ENCODE data around the gene LRRFIP1.
"Not testable (repeated sequence)": the region's sequence is repeated elsewhere in the genome, so short reads cannot be mapped to it uniquely, and the experiment has no call there.

The LRRFIP1 gene

DNA sequence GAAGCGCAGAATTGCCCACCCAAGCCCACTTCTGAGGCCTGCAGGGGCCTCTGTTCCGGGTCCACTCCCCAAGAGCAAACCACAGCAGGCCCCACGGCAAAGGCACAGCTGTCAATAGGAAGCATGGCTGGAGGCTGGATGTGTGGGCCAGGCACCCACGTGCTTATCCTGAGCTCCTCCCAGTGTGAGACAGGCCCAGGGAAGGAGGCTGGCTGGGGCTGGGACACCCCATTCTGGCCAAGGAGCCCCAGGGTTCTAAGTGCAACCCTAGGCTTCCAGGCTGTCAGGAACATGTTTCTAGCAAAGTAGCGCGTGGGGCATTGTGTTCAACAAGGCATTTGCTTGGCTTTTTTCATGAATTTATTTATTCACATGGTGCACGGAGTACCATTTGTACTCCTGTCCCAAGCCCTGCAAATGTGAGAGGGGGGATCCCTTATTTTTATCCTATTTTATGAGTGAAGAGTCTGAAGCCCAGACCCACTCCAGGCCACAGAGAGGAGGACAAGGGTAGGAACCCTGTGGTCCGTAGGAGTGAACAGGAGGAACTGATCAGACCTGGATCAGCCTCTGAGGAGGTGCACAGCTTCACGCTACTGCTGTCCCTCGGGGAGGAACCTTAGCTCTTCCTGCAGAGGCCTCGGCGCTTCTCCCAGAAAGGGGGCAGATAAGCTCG is 30.7 kb upstream of the LRRFIP1 start:
- no peak for FAIRE-seq
- no peak for DNase-seq (ENCODE audit: insufficient read length, low spot score)

DNA sequence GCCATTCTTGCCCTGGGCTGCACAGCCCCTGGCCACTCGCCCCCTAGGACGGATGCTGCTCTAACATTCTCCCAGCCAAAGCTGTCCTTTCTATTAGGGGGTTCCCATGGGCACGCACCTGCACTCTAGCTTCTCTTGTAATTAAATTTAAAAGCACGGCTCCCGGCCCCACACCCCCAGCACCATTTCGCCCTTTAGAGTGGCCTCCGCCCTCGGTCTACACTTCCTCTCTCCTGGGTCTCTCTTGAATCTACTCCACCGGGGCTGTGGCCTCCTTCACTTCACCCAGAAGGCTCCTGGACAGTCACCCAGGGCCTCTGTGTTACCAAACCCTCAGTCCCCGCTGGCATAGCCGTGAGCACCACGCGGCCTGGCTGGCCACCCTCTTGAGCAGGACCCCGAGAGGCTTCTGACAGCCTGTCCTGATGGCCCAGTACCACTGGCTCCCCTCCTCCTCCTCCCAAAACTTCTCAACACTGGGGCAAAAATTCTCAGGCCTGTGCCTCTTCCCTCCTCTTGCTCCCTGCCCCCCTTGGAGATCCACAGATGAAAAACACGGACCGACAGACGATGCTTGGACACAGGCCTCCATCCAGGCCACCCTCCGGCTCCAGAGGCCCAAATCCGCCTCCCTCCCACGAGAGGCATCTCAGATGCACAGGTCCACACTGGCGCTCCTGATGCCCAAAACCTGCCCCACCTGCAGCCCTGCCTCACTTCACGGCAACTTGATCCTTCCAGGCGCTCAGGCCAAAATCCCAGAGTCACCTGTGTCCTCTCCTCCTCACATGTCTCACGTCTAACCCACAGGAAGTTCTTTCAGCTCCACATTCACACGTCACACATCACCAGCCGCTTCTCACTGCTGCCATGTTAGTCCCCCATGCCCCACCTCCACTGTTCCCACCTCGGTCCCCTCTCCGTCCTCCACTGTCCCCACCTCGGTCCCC is 29.9 kb upstream of the LRRFIP1 start:
- no peak for DNase-seq (ENCODE audit: insufficient read length, low spot score)
- no peak for FAIRE-seq

DNA sequence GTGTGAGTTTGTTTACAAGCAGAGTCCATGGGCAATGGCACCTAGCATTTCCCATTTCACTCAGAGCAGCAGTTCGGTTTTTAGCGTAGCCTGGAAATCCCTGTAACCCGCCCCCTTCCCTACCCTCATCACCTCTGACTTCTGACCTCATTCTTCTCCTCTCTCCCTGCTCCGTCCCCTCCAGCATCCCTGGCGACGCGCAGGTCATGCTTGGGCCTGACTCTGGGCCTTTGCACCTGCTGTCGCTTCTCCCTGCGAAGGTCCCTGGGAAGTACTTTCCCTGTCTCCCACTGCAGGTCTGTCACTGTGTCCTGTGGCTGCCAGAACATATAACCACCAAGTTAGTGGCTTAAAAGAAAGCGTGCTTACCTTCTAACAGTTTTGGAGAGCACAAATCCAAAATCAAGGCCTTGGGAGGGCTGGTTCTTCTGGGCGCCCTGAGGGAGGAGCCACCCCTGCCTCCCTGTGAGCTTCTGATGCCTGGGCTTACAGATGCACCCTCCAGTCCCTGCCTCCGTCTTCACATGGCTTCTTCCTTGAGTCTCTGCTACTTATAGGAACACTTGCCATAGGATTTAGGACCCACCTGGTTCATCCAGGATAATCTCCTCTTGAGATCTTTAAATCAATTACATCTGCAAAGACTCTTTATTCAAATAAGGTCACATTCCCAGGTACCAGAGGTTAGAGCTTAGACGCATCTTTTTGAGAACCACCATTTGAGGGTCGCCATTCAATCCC is 28.7 kb upstream of the LRRFIP1 start:
- DNase-seq (ENCODE audit: insufficient read length, low spot score) = no peak
- no peak for FAIRE-seq

DNA sequence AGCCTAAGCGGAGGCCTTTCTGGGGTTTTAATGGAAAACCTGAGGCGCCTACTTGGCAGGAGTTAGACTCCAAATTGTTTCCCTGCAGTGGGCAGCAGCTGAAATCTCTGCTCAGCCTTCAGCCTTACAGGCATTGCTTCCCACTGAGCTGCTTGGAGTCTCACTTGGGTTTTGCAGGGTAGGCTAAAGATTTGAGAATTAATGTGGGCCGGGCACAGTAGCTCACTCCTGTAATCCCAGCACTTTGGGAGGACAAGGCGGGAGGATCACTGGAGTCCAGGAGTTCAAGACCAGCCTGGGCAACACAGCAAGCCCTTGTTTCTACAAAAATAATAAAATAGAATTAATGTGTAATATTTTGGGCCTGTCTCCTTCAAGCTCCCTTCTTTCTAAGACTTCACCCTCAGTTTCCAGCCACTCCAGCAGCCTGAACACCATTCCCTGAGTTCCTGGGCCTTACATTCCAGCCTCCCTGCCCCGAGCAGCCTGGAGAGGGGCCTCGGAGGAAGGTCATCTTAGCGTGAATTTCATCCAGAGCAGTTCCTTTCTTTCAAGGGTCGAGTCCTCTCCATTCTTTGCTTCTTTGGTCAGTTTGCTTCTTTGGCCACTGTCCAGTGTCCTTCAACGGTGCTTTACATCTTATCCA is 27.8 kb upstream of the LRRFIP1 start:
- DNase-seq (ENCODE audit: insufficient read length, low spot score) (no peak), FAIRE-seq (no peak)

DNA sequence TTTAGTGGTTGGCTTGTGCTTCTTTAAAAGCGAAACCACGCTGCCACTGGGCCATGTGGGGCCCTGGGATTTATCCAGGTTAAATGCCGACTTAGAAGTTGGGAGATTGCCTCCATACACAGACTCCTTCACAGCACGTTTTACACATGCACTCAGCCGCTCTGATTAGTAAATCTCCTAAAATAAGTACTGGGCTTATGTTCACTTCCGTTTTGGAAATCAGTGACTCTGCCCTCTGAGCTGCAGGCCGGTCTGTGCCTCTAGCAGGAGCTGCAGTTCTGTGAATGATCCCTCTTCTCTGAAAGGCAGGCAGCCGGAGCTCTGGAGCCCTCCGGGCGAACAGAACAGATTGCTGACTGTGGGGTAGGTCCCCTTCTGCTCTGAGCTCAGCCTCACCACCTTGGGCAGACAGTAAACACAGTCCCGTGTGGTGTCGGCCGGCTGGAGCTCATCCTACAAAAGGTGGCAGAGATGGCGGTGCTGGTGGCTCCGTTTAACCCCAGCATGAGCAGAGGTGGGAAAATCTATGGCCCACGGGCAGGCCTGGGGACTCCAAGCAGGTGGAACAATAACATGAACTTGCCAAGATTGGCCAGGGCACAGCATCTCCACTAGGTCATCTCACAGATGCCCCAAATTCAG is 27.1 kb upstream of the LRRFIP1 start:
- DNase-seq (ENCODE audit: insufficient read length, low spot score) (no peak), FAIRE-seq (no peak)

DNA sequence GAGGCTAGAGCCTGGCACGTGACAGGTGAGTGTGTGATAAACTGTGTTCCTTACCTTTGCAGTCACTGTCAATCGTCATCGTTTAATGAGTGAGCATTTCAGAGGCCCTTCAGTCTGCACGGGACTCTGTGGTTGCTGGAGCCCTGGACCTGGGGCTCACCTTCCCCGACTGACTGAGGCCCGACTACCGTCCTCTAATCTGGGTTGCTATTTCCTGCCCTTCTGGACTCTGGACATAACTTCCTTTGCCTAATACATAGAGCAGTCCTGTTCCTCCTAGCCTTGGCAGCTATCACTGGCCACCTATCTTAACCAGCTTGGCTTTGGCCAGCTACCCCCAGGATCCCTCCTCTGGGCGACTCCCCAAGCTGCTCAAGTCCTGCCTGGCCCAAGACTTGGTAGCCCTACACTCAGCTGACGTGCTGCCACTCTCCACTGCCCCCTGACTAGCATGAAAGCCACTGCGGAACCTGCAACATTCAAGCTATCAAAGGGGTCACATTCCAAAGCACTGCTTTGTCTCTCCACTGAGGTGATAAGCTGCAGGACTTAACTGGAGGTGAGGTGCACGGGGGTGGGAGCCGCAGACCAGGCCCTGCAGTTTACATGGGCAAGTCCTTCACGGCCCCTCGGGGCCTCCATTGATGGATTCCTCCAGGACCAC is 25.8 kb upstream of the LRRFIP1 start:
- no peak for DNase-seq (ENCODE audit: insufficient read length, low spot score)

DNA sequence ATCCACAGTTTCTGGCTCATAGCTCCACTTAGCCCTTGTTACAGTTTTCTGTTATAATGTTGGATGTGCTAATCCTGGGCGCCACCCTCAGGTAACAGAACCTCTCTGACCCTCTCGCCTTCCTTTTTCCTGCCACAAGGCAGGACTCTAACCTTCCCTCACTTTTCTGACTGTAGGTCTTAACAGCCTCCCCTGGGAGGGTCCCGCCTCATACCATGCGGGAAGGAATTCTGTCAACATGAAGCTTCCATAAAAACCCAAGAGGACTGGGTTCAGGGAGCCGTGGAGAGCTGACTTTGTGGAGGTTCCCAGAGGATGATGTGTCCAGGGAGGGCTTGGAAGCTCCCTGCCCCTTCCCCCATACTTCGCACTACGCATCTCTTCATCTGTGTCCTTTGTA is 25.0 kb upstream of the LRRFIP1 start:
- no peak for DNase-seq (ENCODE audit: insufficient read length, low spot score)
- FAIRE-seq = no peak

More for the DNA sequence above, 25.8 kb upstream of the LRRFIP1 start:
- FAIRE-seq = no peak

DNA sequence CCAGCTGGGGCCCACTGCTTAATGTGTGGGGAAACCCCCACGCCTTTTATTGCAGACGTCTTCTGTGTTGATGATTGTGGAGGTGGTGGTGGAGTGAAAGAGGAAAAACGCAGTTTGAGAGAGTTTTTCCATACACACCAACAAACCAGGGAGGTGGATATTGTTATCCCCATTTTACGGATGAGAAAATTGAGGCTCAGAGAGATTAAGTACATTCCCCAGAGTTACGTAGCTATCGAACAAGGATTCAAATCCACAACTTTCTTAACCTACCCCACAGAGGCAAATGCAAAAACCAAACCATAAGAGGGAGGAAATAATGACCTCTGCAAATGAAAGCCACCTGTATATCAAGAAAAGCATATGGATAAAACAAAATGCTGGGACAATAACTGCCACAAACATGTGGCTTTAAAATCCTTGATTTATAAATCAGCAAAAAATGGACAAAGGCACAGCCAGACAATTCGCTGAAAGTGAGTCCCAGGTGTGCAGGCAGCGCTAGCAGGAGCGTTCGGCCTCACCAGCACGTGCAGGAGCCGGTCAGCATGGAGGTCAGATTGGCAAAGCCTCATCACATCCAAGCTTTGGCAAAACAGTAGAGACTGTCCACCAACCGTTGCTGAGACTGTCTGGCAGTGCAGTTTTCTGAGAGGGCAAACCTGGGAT is 24.2 kb upstream of the LRRFIP1 start:
- DNase-seq (ENCODE audit: insufficient read length, low spot score) (no peak), FAIRE-seq (no peak)

DNA sequence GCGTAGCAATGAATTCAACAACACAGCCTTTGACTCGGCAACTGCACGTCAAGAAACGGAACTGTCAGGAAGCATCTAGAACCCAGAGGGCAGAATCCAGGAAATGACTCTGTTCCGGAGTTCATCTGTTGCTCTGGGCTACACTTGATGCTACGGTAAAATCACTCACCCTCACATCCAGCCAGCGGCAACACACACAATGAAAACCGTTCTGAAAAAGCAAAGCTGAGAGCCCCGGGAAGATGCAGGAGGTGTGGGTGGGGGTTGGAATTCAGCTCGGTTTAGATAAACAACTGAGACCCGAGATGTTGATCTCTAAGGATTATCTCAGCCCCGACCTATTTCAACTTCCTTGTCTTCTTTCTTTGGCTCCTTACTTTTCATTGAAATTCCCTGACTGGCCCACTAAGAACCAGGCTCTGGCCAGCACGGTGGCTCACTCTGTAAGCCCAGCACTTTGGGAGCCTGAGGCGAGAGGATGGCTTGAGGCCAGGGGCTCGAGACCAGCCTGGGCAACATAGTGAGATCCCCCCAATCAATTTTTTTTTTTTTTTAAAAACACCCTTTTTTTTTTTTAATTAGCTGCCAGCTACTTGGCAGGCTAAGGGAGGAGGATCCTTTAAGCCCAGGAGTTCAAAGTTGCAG is 23.5 kb upstream of the LRRFIP1 start:
- peak; percentile 62 for DNase-seq (ENCODE audit: insufficient read length, low spot score)
- no peak for FAIRE-seq

DNA sequence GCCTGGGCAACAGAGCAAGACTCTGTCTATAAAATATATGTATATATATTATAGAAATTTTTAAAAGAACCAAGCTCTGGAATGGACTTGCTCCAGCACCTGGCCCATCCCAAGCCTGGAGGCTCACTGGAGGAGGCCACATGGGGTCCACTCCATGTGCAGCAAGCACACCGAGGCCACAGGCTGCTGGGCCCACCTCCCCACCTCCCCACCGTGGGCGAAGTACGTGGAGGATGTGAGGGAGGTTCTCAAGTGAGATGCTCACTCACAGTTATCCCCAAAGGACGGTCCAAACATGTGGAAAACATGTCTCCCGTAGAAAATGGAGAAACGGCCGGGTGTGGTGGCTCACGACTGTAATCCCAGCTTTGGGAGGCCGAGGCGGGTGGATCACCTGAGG is 23.0 kb upstream of the LRRFIP1 start:
- FAIRE-seq = no peak
- no peak for DNase-seq (ENCODE audit: insufficient read length, low spot score)

DNA sequence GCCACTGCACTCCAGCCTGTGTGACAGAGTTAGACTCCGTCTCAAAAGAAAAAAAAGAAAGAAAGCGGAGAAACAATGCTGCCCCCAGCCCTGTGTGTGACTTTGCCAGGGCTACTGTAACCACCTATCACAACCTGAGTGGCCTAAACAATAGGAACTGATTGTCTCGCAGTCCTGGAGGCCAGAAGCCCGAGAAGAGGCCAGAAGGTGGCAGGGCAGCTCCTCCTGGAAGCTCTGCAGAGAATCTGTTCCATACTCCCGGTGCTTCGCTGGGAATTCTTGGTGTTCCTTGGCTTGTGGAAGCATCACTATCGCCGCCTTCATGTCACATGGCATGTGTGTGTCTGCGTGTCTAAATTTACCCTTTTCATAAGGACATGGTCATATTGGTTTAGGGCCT is 22.4 kb upstream of the LRRFIP1 start:
- DNase-seq (ENCODE audit: insufficient read length, low spot score) (no peak), FAIRE-seq (no peak)

DNA sequence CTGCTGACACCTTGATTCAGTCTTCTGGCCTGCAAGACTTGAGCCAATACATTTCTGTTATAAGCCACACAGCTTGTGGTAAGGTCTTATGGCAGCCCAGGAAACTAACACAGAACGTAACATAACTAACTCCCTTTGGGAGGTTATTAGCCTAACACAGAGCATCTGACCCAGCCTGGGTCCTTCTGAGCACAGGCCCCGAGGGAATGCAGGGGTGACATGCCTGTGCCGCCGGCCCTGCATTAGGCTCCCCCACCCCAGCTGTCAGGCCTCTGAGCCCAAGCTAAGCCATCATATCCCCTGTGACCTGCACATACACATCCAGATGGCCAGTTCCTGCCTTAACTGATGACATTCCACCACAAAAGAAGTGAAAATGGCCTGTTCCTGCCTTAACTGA is 20.9 kb upstream of the LRRFIP1 start:
- not testable (repeated sequence) for FAIRE-seq; DNase-seq (ENCODE audit: insufficient read length, low spot score)

DNA sequence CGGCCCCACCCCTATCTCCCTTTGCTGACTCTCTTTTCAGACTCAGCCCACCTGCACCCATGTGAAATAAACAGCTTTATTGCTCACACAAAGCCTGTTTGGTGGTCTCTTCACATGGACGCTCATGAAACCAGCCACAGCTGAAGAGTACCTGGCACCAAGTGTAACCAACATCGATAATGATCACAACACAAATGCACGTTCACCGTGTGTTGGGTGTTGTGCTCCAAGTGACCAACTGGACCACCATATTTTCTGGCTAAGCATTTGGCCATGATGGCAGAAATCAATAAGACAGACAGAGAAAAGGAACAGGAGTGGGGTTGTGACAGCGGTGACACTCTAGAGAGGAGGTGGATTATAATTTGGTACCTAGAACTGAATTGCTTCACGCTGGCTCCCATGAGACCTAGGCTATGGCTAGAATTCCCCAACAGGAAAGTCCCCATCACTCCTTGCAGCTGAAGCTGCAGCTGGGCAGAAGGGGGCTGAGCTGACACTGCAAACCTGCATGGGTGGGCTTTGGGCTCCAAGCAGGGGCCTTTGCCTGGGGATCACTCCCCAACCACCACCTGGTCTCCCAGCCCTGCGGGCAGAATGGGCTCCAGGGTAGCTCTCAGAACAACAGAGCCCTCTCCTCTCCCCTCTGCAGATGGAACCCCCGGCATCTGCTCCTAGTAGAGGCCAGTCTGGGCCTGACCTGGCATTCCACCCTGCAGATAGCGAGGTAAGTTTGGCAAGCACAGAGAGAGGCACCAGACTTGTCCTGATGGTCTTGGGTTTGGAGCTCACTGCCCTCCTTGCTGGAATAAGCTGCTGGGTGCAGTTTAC is 14.6 kb upstream of the LRRFIP1 start:
- no peak for DNase-seq (ENCODE audit: insufficient read length, low spot score)
- no peak for FAIRE-seq

DNA sequence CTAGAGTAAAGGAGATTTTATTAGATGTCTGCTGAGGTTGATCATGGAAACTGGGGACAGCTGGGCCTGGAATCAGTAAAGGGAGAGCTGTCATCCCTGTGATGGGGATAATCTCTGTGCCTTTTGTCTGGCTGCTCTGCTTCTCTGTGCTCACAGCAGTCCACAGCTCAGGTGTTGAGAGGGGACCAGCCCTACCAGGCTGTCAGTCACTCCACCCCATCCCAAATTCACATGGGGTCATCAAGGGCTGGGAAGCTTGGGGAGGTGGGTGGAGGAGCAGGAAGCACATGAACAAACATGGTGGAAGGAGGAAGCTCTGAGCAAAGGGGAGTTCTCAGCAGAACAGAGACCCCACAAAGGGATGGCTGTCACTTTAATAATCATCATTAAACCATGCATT is 13.7 kb upstream of the LRRFIP1 start:
- no peak for FAIRE-seq
- DNase-seq (ENCODE audit: insufficient read length, low spot score) = no peak

DNA sequence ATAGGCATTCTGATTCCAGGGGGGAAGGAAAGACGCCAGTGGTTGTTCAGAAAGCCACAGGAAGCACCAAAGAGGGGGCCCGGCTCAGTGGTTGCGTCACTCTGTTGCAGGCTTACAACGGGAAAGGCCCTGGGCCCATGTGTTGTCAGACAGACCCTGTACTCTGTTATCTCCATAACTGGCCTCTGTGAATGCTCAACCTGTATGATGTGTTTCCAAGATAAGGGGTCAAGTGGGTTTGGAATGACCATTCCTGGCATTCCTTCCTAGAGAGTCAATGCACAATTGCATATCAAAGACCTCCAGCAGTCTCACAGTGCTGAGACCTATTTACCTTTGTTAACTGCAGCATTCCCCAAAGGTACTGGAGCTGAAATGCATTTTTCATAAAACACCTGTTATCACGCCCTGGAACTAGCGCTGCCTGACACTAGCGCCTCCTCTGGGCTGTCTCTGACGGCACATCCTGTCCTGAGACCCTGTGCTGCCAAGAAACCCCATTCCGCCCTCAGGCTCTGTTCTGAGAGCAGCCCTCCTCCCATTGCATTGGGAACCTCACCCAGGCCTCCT is 13.2 kb upstream of the LRRFIP1 start:
- FAIRE-seq (no peak), DNase-seq (ENCODE audit: insufficient read length, low spot score) (no peak)

DNA sequence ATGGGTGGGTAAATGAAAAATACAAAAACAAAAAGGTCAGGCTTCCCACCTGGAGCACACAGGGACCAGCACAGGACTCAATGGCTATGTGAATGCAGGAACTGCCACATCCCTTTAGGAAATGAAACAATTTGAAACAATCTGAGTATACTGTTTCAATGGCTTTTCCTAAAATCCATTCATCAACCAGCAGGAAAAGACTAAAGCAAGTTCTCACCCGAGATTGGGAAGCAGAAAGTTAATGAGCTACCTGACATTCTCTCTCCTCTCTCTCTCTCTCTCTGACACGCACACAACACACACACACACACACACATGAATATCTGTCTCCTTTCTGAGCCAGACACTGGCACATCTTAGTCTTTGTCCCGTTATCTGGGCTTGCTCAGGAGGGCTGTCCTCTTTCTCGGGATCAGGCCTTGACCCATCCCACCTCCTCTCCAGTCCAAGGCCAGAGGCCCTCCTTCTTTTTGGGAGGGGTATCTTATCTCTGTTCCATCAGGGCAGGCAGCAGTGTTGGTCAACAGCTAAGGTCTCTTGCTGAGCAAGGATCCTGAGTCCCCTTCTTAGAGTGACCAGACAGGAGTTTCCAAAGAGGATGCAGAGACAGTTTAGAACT is 11.6 kb upstream of the LRRFIP1 start:
- FAIRE-seq = no peak
- DNase-seq (ENCODE audit: insufficient read length, low spot score) = no peak

DNA sequence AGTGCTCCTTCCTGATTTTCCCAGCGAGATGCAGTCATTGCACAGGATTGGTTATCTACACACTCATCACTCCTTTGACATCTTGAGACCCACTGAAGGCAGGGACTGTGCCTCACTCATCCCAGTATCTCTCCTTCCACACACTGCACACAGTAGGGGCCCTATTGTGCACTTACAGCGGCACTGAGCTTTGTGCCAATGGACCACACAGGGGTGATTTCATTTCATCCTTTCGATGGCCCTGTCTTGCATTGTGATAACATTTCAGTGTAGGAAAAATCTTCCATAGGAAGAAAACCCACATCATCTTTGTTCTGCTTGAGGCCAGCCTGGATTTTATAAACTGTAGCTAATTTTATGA is 11.0 kb upstream of the LRRFIP1 start:
- DNase-seq (ENCODE audit: insufficient read length, low spot score) (no peak), FAIRE-seq (no peak)
